ENCODE data around the gene NUP214.
"Not testable (repeated sequence)": the region's sequence is repeated elsewhere in the genome, so short reads cannot be mapped to it uniquely, and the experiment has no call there.

Gene NUP214

GRCh38 chr9:131096269-131097125 lies 28.9 kb upstream of the NUP214 start, which contains the start of gene AIF1L:
AIF1L (plus strand) TSS chr9:131096531; CDS start chr9:131096630, 99 bp downstream.
- peak in 1 of 2 donors; percentile 4 for DNase-seq (ENCODE audit: low read depth in 2 of 2)

- DNase-seq (ENCODE audit: low read depth in 2 of 2) = no peak
Observed at GRCh38 chr9:131097126-131097947, 28.0 kb upstream of the NUP214 start.

- DNase-seq (ENCODE audit: low read depth in 2 of 2) = no peak
Observed at GRCh38 chr9:131097948-131098278, 27.5 kb upstream of the NUP214 start.

DNA sequence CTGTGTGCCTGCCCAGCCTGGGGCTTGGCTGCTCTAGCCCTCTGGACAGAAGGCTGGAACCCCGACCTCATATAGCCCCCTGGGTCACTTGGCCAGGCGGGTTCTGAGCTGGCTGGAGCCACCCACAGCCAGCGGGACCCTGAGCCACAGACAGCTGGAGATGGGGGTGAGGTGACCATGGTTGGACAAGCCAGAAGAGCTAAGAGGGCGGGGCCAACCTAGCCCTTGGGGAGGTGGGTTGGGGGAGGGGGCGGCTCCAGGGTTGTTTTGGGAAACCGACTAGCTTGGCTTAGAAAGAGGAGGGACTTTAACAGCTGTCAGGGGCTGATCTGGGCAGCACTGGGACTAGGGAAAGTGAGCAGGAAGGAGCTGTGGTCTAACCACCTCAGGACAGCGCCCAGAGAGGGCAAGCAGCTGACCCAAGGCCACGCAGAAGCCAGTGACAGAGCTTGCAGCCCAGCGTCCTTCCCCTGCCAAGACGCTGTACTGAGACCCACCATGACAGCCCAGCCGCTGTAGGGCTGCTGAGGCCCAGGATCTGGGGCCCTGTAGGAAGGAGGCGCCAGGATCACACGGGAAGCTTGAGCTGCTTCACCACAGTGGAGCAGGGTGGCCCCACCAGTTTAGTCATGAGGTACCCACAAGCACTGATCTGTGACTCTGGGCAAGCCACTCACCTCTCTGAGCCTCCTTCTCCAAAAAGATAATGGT lies 26.8 kb upstream of the NUP214 start:
- no peak for DNase-seq (ENCODE audit: low read depth in 2 of 2)

DNA sequence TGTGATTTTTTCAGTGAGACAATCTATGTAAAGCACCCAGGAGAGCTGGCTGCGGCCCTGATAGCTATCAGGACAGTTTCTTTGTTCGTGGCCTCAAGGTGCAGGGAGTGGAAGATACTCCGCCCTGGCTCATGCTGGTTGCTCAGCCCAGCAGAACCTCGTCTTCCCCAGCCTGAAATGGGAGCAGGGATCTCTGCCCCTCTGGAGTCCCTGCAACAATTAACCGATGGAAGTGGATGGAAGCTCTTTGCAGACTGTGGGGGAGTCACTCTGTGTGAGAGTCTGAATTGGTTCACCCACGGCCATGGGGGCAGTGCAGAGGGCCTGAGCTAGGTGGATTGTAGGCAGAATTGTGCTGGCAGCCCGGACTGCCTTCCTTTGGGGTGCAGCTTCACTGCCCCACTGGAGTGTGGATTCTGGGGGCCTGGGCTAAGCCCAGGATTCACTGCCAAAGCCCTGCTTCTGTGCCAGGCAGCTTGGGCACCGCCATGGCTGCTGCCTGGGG lies 26.2 kb upstream of the NUP214 start:
- no peak for DNase-seq (ENCODE audit: low read depth in 2 of 2)

DNA sequence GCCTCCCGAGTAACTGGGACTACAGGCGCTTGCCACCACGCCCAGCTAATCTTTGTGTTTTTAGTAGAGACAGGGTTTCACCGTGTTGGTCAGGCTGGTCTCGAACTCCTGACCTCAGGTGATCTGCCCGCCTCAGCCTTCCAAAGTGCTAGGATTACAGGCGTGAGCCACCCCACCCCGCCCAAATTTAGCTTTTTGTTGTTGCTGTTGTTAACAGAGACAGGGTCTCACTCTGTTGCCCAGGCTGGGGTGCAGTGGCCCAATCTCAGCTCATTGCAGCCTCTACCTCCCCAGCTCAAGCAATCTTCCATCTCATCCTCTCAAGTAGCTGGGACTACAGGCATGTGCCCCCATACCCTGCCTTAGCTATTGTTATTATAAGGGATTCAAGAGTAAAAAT lies 25.5 kb upstream of the NUP214 start:
- not testable (repeated sequence) for DNase-seq (ENCODE audit: low read depth in 2 of 2)

DNA sequence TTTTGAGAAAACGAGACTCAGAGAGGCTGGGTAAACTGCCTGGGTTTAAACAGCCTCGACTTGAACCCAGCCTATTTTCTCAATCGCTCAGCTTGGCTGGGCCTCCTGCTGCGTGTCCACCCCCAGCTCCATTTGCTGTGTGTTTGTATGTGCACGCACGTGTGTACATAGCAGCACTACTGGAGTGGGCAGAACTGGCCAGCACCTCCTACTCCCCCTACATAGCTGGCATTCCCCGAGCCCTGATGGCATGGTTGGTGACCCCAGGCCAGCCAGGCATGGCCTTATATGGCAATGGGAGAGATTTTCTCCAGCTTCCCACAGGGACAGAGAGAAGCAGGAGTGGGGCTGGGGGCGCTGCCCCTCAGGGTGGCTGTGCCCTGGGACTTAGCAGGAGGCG lies 24.9 kb upstream of the NUP214 start:
- DNase-seq (ENCODE audit: low read depth in 2 of 2) = no peak

GRCh38 chr9:131101207-131101964 lies 24.0 kb upstream of the NUP214 start:
- no peak for DNase-seq (ENCODE audit: low read depth in 2 of 2)

DNA sequence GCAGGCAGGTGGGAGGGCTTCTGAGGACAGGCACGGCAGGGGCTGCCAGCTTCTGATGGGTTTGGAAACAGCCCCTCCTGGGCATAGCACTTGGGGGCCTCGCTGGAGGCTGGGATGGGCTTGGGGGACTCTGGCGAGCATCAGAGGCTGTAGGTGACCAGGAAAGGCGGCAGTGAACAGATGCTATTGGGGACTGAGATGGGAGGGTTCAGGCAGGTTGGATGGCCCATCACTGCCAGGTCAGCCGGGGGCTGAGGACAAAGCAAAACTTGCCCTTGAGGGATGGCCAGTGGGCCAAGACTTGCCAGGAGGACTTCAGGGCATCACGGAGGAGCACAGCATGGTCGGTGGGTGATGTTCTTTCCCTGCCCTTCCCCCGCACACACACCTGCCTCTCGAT lies 22.4 kb upstream of the NUP214 start:
- DNase-seq (ENCODE audit: low read depth in 2 of 2) = no peak

GRCh38 chr9:131103535-131103934 lies 21.9 kb upstream of the NUP214 start:
- no peak for DNase-seq (ENCODE audit: low read depth in 2 of 2)

GRCh38 chr9:131104016-131104740 lies 21.2 kb upstream of the NUP214 start:
- DNase-seq (ENCODE audit: low read depth in 2 of 2) = no peak

DNA sequence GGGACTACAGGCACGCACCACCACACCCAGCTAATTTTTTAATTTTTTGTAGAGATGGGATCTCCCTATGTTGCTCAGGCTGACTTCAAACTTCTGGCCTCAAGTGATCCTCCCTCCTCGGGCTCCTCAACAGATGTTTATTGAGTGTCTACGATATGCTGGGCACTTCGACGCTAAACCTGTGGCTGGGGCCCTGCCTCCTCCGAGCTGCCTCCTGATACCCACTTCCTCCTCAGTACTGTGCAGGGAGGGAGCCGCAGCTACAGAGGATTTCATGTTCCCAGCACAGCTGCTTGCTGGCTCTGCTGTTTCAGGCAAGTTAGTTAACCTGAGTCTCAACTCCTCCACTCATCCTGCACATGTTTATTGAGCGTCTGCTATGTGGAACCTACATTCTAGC lies 19.4 kb upstream of the NUP214 start:
- DNase-seq (ENCODE audit: low read depth in 2 of 2) = no peak

DNA sequence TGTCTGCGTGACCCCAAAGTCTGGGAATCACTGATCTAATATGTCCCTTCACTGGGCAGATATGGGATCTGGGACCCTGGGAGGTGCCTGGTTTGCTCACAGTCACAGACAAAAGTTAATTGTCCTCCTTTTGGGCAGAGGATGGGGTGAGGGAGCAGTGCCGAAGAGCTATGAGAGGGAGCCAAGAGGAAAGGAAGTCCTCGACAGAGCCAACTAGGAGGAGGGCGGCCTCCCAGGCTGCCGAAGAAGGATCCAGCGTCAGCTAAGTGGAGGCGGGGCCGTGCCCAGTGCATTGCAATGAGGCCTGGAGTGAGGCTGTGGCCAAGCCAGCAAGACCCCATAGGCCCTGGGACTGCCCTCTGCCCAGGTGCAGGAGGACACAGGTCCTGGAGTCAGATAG lies 17.6 kb upstream of the NUP214 start:
- no peak for DNase-seq (ENCODE audit: low read depth in 2 of 2)

GRCh38 chr9:131111186-131111853 lies 14.1 kb upstream of the NUP214 start:
- DNase-seq (ENCODE audit: low read depth in 2 of 2) = no peak

- DNase-seq (ENCODE audit: low read depth in 2 of 2) = no peak
Observed at GRCh38 chr9:131111854-131112311, 13.5 kb upstream of the NUP214 start.

GRCh38 chr9:131112374-131113154 lies 12.8 kb upstream of the NUP214 start:
- no peak for DNase-seq (ENCODE audit: low read depth in 2 of 2)

DNA sequence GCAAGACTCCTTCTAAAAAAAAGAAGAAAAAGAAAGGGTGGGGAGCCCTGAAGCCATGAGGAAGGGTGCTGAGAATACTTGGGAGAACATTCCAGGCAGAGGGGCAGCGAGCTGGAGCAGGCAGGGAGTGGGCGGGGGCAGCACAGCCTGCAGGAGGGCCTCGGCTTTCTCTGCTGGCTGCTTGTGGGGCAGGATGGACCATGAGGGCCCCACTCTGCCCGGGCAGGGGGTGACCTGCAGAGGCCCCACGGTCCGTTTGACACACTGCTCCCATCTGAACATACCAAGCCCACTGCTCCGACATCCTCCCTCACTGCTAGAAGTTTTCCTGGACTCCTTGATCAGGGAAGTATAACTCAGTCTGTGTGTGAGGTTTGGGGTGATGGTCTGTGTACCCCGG lies 11.7 kb upstream of the NUP214 start:
- no peak for DNase-seq (ENCODE audit: low read depth in 2 of 2)

GRCh38 chr9:131114084-131114535 lies 11.3 kb upstream of the NUP214 start:
- no peak for DNase-seq (ENCODE audit: low read depth in 2 of 2)

DNA sequence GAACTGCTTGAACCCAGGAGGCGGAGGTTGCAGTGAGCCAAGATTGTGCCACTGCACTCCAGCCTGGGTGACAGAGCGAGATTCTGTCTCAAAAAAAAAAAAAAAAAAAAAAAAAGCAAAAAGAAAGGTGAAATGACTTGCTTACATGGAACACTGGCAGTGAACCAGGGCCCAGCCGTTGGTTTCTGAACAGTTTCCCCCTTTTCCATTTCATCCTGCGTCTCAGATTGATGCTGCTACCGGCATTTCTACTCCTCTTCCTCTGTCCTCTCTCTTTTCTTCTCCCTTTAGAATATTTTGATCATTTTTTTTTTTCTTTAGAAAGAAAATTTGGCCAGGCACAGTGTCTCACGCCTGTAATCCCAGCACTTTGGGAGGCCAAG lies 10.0 kb upstream of the NUP214 start:
- not testable (repeated sequence) for DNase-seq (ENCODE audit: low read depth in 2 of 2)

Data from stimulated activated CD8-positive, alpha-beta memory T cell treated with anti-CD3 and anti-CD28 coated beads, Interleukin-15, amount 100 ng/mL, for 48 hours (primary cell).